A673 (cell line): ENCODE measurements around the gene VIT.

Source experiments
- CTCF ChIP-seq: fragments of 300-800, 200-600 bp; sonication (generic); conservative IDR thresholded peaks from 2 replicates; pipeline ENCODE4 v1.5.1; 2017; ENCODE audit warnings: low read depth, mild to moderate bottlenecking, antibody characterized with exemption, low read length, moderate library complexity, mixed read lengths
- EZH2 ChIP-seq: fragments of 200-600 bp; sonication (generic); IDR thresholded peaks from 2 replicates; pipeline ENCODE4 v1.6.1; 2017; ENCODE audit warnings: borderline replicate concordance, low read depth, mild to moderate bottlenecking, mixed read lengths, antibody characterized with exemption, low read length; ENCODE audit not compliant: poor library complexity, severe bottlenecking

GRCh38 chr2:36713310-36713709 is 16.8 kb downstream of the VIT start:
- TF ChIP-seq CTCF (no peak), EZH2 (no peak)
